RPMI8226 (cell line): ENCODE measurements around the gene EXD3.

Source experiments
- DNase-seq: peaks from one replicate; pipeline ENCODE4 v3.0.0-alpha.2; 2015

Gene EXD3

DNA sequence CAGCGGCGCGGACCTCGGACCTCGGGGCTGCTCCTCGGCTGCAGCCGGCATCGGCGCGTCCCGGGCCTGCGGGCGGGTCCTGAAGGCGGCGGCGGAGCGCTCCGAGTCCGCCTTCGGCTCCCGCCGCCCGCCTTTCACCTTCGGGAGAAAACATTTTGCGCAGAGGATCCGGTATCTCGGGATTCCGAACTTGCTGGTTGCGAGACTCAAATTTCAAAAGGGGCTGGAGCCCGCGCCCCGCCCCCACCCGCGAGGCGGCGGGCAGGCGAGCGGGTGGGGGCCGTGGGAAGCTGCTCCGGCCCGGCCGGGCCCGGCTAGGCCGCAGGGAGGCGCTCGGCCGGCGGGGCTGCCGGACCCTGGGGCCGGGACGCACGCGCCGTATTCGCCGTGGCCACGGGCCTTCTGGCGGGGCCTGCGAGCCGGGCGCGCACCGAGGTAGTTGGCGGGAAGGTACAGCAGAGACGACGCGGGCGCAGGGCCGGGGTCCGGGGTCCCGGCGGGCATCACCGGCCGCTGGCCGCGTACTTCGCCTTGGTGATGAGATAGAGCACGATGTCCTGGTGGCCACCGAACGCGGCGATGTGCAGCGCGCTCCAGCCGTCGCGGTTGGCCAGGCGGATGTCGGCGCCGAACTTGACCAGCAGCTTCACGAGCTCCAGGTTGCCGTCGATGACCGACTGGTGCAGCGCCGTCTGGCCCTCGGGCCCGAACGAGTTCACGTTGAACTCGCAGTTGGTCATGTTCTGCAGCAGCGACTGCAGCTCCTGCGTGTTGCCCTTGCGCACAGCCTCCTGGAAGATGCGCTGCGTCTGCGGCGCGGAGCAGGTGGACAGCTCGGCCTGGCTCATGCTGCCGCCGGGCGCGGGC, 121.6 kb downstream of the EXD3 start:
- DNase-seq = peak; percentile 79

- peak; percentile 69 for DNase-seq
These were observed 122.3 kb downstream of the EXD3 start for GRCh38 chr9:137300567-137301080.

GRCh38 chr9:137299938-137300337, 123.0 kb downstream of the EXD3 start:
- no peak for DNase-seq

- no peak for DNase-seq
These were observed 123.8 kb downstream of the EXD3 start for GRCh38 chr9:137299203-137299565.

GRCh38 chr9:137298401-137299202, 124.4 kb downstream of the EXD3 start:
- no peak for DNase-seq

- DNase-seq = no peak
These were observed 125.0 kb downstream of the EXD3 start for GRCh38 chr9:137297966-137298365.

GRCh38 chr9:137296670-137297664, 126.0 kb downstream of the EXD3 start:
- DNase-seq = peak; percentile 84

DNA sequence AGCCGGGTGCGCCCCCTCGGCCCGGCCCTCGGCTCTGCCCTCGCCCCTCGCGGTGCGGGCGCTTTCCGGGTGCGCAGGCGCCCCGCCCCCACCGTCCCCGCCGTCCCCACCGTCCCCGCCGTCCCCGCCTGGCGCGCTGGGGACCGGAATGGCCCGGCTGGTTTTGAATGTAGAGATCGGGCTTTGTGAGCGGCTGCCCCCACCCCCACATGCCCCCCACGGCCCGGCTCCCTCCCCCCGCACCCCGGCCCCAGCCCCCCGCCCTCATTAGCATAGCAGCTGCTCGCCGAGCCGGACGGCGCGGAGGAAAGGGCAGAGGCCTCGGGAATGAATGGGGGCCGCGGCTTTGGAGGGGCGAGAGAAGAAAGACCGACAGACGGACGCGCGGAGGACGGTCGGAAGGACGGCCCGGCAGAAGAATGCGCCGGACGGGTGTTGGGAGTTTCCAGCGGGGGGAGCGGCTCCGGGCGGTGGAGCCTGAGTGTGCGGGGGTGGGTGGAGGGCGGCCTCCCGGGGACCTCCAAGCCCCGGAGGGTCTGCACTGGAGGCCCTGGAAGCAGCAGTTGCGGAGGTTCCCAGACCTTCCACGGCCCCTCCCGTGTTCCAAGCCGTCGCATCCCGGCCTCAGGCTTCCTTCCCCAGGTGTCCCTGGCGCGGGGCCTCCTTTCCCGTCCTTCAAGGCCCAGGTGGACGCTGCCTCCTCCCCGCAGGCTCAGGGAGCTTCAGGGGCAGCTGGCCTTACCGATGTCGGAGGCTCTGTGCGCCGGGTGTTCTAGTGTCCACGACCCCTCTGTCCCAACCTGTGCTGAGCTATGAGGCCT, 126.9 kb downstream of the EXD3 start:
- no peak for DNase-seq

DNA sequence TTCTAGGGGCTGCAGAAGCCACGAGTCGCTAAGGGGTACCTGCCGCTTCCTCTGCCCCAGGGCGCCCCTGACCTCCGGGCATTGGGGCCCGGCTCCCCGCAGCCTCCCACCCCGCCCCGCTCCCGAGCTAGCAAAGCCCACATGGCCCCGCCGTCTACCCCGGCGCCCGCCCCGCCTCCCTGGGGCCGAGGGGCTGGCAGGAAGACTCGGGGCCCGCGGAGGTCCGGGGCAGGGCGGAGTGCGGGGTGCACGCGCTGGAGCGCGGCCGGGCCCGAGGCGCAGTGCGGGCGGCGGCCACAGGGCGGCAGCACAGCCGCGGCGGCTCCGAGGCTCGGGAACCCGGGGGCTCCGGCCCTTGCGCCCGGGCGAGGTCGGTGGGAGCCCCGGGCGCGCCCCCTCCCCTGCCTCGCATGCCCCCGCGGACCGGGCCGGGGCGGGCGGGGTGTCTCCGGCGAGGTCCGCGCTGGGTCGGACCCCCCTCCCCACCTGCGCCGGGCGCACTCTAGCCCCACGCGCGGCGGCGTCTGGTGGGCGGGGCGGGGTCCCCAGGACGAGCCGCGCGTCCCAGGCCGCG, 127.6 kb downstream of the EXD3 start:
- DNase-seq = peak; percentile 78

DNA sequence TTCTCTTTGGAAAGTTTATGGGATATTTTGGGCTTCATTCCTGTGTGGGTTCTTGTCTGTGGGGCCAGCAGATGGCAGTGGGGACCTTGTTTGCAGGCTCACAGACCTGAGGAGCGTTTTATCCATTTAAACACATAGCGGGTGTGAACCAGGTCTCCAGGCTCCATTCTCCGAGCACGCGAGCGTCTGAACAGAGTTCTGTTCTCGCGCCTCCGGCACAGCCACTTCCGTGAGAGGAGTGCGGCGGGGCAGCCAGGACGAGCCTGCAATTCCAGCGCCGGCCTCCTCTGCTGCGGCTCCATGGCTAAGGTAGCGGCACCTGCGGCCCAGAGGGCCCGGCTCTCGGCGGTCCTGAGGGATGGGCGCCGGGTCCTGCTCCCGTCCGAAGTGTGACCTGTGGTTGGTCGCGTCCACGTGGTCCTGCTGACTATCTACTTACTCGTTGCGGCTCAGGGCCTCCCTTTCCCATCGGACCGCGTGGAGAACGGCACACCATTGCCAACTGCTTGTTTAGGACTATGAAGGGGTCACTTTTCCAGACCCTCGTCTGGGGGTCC, 128.2 kb downstream of the EXD3 start:
- peak; percentile 51 for DNase-seq

GRCh38 chr9:137294091-137294680, 128.8 kb downstream of the EXD3 start:
- peak; percentile 75 for DNase-seq

DNA sequence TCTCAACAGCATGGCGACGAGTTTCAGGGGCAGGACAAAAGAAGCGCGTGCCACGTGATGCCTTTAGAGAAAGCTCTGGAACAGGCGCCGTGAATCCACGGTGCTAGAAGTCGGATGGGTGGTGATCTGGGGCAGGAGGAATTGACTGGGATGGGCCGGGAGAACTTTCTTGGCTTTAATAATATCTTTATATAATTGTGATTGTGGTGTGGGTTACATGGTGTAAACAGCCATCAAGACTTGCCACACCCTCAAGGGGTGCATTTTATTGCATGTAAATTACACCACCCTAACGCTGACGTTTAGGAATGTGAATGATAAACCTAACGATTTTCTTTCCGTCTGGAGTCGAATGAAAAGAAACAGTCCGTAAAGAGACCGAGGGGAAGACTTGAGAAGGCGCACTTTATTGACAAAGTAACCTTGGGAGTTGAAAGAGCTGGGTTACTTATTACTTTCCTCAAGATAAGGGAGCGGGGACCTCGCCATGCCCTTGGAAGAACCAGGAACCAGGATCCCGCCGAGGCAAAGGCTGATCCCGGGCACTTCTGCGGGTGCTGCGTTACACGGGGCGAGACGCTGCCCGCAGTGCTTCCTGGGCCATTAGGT, 129.4 kb downstream of the EXD3 start:
- no peak for DNase-seq

DNA sequence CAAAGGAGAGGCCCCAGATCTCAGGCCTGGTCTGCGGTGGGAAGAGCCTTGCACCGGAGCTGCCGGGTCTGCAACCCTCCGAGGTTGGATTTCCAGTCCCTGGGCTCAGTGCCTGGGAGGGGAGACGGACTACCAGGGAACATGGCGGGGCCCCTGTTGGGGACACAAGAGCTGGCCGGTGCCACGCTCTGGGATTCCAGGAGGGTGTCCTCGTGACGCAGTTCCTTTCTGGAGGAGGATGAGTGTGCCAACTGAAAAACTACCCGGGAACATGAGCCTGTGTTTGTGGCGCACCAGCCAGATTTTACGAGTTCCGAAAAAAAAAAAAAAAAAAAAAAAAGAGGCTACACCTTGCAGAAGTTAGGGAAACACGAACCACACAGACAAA, 129.9 kb downstream of the EXD3 start:
- no peak for DNase-seq

DNA sequence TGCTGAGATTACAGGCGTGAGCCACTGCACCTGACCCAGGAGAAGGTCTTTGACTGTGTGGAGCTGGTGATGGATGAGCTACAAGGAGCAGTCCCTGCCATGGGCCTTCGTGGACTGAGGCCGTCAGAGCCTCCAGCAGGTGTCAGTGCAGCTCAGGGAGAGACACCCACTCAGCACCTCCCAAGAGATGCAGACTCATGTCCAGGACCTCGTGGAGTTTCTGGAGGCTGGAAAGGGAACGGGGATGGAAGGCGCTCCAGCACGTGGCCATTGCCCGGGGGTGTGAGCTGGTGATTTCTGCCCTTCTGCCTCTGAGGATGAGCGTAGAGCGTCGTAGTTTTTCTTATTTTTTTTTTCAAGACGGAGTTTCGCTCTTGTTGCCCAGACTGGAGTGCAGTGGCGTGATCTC, 136.0 kb downstream of the EXD3 start:
- DNase-seq = peak; percentile 87

DNA sequence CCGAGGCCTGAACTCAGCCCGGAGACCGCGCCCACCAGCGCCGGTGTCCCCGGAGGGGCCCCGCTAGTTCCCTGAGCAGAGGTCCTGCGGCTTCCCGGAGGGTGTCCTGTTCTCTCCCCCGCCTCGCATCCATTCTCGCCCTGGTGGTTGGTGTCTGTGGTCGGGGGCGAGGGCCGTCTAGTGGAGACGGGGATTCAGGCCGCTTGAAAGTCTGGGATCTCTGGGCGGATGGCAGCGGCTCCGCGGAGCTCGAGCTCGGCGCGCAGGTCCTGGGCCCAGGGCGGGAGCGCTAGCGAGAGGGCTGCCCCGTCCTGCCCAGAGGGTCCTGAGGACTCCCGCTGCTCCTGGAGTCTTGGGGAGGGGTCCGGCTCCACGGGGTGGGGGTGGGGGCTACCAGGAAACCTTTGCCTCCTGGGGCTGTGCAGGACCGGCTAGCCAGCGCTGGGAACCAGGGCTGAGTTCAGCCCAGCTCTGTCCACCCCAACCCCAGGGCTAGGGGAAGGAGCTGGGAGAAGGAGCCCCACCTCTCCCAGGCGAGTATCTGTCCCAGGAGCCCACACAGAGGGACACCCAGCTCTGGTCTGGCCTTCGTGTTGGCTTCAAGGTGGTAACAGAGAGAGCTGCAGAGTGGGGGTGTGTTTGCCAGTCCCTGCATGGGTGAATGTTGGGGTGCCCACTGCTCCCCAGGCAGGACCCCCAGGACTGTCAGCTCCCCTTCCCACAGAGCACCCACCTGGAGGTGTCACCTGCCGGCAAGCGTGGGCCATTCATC, 141.4 kb downstream of the EXD3 start:
- DNase-seq = no peak

DNA sequence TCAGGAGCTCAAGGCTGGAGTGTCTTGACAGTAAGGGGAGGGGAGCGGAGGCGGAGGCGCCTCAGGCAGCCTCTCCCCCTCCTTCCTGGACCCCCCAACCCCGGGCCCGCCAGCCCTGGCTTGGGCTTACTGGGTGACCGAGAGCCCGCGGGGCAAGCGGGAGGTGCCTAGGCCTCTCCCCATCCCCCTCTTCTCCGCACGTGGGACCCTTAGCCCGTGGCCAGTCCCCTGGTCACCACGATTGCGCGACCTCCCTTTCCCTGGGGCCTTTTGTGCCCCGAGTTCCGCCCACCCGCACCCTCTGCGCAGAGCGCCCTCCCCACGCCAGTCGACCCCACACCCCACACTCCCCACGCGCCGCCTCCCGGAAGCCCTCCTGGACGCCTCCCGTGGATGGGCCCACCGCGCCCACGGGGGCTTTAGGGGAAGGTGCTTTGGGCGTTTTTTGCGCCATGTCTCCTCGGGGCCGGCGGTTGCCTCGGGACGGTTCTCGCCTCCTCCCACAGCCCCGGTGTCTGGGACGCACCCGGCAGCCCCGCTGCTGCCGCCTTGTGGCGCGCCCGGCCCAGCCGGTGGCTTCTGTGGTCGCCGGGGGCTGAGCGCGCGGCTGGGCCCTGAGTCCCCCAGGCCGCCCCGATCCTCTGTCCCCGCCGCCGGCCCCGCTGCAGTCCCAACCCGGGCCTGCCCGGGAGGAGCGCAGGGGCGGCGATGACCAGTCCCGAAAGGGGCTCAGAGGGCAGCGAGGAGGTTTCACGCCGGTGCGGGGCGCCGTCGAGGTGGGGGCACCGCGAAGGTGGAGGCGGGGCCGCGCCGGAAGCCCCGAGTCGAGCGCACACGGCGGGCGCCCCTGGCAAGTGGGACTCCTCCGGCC, 142.3 kb downstream of the EXD3 start:
- no peak for DNase-seq

GRCh38 chr9:137279741-137280473, 143.1 kb downstream of the EXD3 start:
- DNase-seq = no peak
